Ovary (tissue), 9 donors: ENCODE measurements around the gene PDE8A. TPM values are rescaled to one million over a fixed set of nuclear protein-coding genes. Genes with fewer than 3 reads are reported as not detected.

Experiments
- DNase-seq, 5 donors: peaks; one replicate each; pipeline ENCODE4 v3.0.0-alpha.2; 2019 to 2020
- H3K27ac ChIP-seq, 2 donors: fragments of 200-600 bp; one replicate each; pipeline versions ENCODE4 v1.5.1 to v1.8.0; 2019 to 2022
- H3K27me3 ChIP-seq: fragments of 200-600 bp; one replicate; pipeline ENCODE4 v1.8.0; 2022
- H3K36me3 ChIP-seq: fragments of 200-600 bp; sonication (generic); one replicate; pipeline ENCODE4 v1.5.1; 2019
- H3K4me1 ChIP-seq: one replicate; pipeline ENCODE4 v1.8.1; 2013; ENCODE audit warnings: mild to moderate bottlenecking, moderate library complexity; ENCODE audit not compliant: insufficient read depth
- H3K4me3 ChIP-seq: fragments of 200-600 bp; sonication (generic); one replicate; pipeline ENCODE4 v1.5.1; 2017
- H3K9me3 ChIP-seq, 2 donors: fragments of 200-600 bp in 1 of 2; sonication (generic) in 1 of 2; one replicate each; pipeline versions ENCODE4 v1.5.1 to v1.8.1; 2013 to 2019; ENCODE audit warnings: mild to moderate bottlenecking in 1 of 2, moderate library complexity in 1 of 2
- CTCF ChIP-seq, 3 donors: fragments of 450-650 bp in 2 of 3; fragments of 200-600 bp in 1 of 3; IDR thresholded peaks; one replicate each; pipeline versions ENCODE4 v1.5.1 to v1.8.0; 2016 to 2022; ENCODE audit warnings: antibody characterized with exemption in 3 of 3, mild to moderate bottlenecking in 1 of 3
- EP300 ChIP-seq: sonication (generic); formaldehyde crosslinking; IDR thresholded peaks from one replicate; pipeline ENCODE4 v1.6.1; 2017; ENCODE audit warnings: antibody characterized with exemption
- POLR2A ChIP-seq: fragments of 450-650 bp; IDR thresholded peaks from one replicate; pipeline ENCODE4 v1.6.1; 2017; ENCODE audit warnings: antibody characterized with exemption, mild to moderate bottlenecking, moderate library complexity
- WGBS, 3 donors: extraction: QIAGEN DNeasy Blood & Tissue Kit in 1 of 3; methylation state at CpG; one replicate each; pipeline versions ENCODE4 v1.1.5 to v1.1.7; 2013 to 2017; 5-methylcytosine and 5-hydroxymethylcytosine counted together
- intact Hi-C, 4 donors: fragments of 100-400 bp; cut with DNase I; formaldehyde crosslinking; loops; one replicate each; pipeline versions ENCODE4 v1.11.0 to v1.15.1; 2022 to 2023
- polyA plus RNA-seq, 2 donors: library from polyadenylated mRNA; stranded (reverse); fragments of 200-250 nt in 1 of 2; fragments of 350-450 nt in 1 of 2; fragmentation: Illumina TruSeq in 1 of 2; extraction: RNeasy Lipid Tissue Mini Kit (QIAGEN cat#74804) in 1 of 2; gene quantifications; one replicate each; pipeline ENCODE4 v1.2.3, GENCODE V29; 2013 to 2014
- total RNA-seq, 7 donors: library from RNA; depleted of rRNA in 2 of 7; stranded (reverse); fragments of >200 nt in 2 of 7; fragmentation: NEBNext Ultra II Directional in 3 of 7; extraction: Animal tissue kit (Norgen Biotek cat#: 25700) in 3 of 7; gene quantifications; one replicate each; pipeline versions ENCODE4 v1.1.0 to v1.2.4, GENCODE V29; 2016 to 2023
- donor health status: DM: no; HTN: no; CAD: no; lungs with moderate emphysema.
- donor health status: DM: no; HTN: no; CAD: no.
- donor health status: Bipolar disorder and iron deficiency.
- donor health status: DM: yes; HTN: yes; CAD: no.
- donor health status: DM: no; HTN: no; CAD: no.
- donor health status: DM: yes; HTN: yes; CAD: no.

The PDE8A gene
- total and polyA plus RNA-seq, 9 donors: 13.8 to 61.8 (median 33.2) TPM

DNA sequence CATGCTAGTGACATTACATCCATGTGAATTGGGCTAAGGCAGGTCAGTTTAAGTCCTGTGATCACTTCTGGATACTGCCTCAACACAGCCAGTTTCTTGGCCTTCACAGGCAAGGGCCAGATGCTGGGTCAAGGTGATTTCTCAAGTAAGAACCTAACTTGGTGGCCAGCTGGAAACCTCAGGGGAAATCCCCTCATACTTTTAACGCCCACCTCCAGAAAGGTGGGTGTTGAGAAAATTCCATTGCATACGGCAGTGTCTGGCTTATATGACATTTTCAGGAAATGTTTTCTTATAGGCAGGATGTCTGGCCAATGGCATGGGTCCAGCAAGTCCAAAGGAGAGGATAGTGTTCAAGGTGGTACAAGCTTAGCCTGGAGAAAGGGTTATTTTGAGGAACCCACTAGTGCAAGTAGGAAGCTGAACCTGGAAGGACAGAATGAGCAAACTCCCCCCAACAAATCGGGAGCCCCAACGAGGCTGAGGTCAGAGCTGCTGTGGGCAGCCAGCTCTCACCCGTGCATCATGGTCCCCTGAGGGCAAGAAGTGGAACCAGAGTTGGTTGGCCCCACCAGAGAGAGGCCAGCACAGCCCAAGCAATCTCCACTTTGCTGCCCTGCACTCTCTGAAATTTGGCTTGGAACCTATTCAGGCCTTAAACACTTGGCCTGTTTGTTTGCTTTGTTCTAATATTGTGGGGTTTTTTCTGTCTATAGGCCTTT is 135.4 kb downstream of the PDE8A start:
- Histone ChIP-seq H3K27ac (no peak overlapping the region), H3K27me3 (no peaks in the 10 kb centered on the region), H3K9me3 (no peaks in the 10 kb centered on the region), H3K4me1 (no peaks in the 10 kb centered on the region), H3K4me3 (no peak overlapping the region), H3K36me3 (no peaks in the 10 kb centered on the region)
- WGBS, 3 donors: 75 to 80% (median 80%) methylated on average over 5 of the region's 5 CpGs
- no peak for DNase-seq
- intact Hi-C loops: loop anchor here in 1 of 4 donors (5.0 kb wide), 1 partner anchor 550 kb away; no protein-coding TSS in a partner anchor
- TF ChIP-seq EP300 (no peak), POLR2A (no peak), CTCF (IDR thresholded peaks at IDR 0.05) (no peak)

GRCh38 chr15:85118173-85118572 is 136.5 kb downstream of the PDE8A start:
- H3K9me3 ChIP-seq: no peaks in the 10 kb centered on the region
- no peak for TF ChIP-seq CTCF (IDR thresholded peaks at IDR 0.05)
- TF ChIP-seq POLR2A: no peak
- TF ChIP-seq EP300: no peak
- DNase-seq: no peak
- H3K36me3 ChIP-seq: no peaks in the 10 kb centered on the region
- 88 to 97% (median 91%) methylated on average over 4 of the region's 4 CpGs for WGBS, 3 donors
- intact Hi-C loops: loop anchor here in 1 of 4 donors (5.0 kb wide), 1 partner anchor 549 kb away; no protein-coding TSS in a partner anchor
- no peaks in the 10 kb centered on the region for H3K4me1 ChIP-seq
- H3K4me3 ChIP-seq: no peak overlapping the region
- no peaks in the 10 kb centered on the region for H3K27me3 ChIP-seq
- H3K27ac ChIP-seq: no peak overlapping the region

DNA sequence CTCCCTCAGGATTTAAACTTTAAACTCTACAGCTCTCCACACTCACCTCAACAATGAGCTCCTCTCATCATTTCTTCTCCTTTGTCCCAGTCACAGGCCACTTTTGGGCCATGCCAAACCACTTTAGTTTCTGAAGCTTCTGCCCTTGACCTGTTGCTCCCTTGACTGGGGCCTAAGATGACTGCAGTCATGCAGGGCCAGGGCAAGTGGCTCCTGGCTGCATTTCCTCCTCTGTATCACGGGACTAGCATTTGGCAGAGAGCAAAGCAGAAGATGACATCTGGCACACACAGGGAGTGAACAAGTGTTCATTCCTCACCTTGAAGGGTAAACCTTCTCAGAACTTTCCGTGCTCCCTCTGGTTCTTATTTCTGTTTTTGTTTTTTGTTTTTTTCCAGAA is 136.9 kb downstream of the PDE8A start:
- Histone ChIP-seq H3K36me3 (no peaks in the 10 kb centered on the region), H3K4me1 (no peaks in the 10 kb centered on the region)
- 70 to 80% (median 74%) methylated on average over 2 of the region's 2 CpGs for WGBS, 3 donors

More for the DNA sequence above, 136.9 kb downstream of the PDE8A start:
- no peak for DNase-seq
- Histone ChIP-seq H3K27ac (no peak overlapping the region), H3K9me3 (no peaks in the 10 kb centered on the region), H3K27me3 (no peaks in the 10 kb centered on the region), H3K4me3 (no peak overlapping the region)
- intact Hi-C loops: loop anchor here in 1 of 4 donors (5.0 kb wide), 1 partner anchor 549 kb away; no protein-coding TSS in a partner anchor
- no peak for TF ChIP-seq POLR2A
- TF ChIP-seq EP300: no peak
- no peak for TF ChIP-seq CTCF (IDR thresholded peaks at IDR 0.05)
